ENCODE data around the gene PRICKLE1.

Gene PRICKLE1

DNA sequence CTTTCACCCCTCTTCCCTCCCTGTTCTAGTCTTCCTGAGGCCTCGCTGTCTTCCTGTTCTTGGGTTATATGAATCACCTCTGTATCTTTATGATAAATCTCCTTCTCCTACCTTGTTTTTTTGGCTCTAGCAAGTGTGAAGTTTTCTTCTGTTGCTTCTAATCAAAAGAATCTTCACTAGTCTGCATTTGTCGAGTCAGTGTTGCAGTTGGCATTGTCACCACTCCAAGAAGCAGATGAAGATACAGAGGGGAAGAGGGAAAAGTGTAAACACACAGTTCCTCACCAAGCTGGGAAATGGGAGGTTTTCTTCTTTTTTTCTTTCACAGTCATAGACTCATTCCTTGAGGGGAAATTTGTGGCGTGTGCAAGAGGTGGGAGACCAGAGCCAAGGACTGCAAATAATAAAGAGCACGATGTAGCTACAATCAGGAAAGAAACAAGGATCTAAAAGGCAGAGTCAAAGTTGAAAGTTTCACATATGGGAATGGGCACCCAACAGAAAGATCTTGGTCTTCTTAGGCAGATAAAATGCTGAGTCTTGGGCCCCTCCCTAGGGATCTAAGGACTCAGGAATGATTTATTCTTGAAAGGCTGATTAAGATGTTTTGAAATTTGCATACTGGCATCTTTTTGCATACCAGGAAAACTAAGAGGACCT is 22.2 kb upstream of the PRICKLE1 start:
- Histone ChIP-seq H3K27ac (replicated peaks) (no peak overlapping the region), H3K4me3 (replicated peaks; ENCODE audit: insufficient read depth, low read length) (no peak overlapping the region), H3K27me3 (ENCODE audit: insufficient read depth, poor library complexity, severe bottlenecking) (no peaks in the 10 kb centered on the region)
- no peak for TF ChIP-seq SPI1 (IDR thresholded peaks at IDR 0.05; ENCODE audit: borderline replicate concordance, low read depth)
- TF ChIP-seq, protein P1, sequence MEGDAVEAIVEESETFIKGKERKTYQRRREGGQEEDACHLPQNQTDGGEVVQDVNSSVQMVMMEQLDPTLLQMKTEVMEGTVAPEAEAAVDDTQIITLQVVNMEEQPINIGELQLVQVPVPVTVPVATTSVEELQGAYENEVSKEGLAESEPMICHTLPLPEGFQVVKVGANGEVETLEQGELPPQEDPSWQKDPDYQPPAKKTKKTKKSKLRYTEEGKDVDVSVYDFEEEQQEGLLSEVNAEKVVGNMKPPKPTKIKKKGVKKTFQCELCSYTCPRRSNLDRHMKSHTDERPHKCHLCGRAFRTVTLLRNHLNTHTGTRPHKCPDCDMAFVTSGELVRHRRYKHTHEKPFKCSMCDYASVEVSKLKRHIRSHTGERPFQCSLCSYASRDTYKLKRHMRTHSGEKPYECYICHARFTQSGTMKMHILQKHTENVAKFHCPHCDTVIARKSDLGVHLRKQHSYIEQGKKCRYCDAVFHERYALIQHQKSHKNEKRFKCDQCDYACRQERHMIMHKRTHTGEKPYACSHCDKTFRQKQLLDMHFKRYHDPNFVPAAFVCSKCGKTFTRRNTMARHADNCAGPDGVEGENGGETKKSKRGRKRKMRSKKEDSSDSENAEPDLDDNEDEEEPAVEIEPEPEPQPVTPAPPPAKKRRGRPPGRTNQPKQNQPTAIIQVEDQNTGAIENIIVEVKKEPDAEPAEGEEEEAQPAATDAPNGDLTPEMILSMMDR (IDR thresholded peaks at IDR 0.05; ENCODE audit: insufficient read depth, low read length): no peak
- TF ChIP-seq, protein P2, sequence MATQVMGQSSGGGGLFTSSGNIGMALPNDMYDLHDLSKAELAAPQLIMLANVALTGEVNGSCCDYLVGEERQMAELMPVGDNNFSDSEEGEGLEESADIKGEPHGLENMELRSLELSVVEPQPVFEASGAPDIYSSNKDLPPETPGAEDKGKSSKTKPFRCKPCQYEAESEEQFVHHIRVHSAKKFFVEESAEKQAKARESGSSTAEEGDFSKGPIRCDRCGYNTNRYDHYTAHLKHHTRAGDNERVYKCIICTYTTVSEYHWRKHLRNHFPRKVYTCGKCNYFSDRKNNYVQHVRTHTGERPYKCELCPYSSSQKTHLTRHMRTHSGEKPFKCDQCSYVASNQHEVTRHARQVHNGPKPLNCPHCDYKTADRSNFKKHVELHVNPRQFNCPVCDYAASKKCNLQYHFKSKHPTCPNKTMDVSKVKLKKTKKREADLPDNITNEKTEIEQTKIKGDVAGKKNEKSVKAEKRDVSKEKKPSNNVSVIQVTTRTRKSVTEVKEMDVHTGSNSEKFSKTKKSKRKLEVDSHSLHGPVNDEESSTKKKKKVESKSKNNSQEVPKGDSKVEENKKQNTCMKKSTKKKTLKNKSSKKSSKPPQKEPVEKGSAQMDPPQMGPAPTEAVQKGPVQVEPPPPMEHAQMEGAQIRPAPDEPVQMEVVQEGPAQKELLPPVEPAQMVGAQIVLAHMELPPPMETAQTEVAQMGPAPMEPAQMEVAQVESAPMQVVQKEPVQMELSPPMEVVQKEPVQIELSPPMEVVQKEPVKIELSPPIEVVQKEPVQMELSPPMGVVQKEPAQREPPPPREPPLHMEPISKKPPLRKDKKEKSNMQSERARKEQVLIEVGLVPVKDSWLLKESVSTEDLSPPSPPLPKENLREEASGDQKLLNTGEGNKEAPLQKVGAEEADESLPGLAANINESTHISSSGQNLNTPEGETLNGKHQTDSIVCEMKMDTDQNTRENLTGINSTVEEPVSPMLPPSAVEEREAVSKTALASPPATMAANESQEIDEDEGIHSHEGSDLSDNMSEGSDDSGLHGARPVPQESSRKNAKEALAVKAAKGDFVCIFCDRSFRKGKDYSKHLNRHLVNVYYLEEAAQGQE (IDR thresholded peaks at IDR 0.05; ENCODE audit: insufficient replicate concordance, low read depth): no peak
- no peak for TF ChIP-seq GABPA (IDR thresholded peaks at IDR 0.05; ENCODE audit: low read depth)
- no peak for TF ChIP-seq POLR2AphosphoS5 (IDR thresholded peaks at IDR 0.05; ENCODE audit: low read depth)
- DNase-seq (ENCODE audit: low read depth in 1 of 2, low spot score in 1 of 2): no peak

DNA sequence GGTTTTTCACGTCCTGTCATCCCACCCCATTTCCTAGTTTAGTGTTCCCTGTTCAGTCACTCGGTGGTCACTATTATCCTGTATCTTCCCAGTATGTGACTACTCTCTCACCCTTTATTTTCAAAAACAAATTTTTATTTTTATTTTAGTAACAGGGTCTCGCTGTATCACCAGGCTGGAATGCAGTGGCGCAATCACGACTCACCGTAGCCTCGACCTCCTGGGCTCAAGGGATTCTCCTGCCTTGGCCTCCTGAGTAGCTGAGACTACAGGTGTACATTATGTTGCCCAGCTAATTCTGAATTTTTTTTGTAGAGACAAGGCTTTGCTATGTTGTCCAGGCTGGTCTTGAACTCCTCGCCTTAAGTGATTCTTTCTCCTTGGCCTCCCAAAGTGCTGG is 20.1 kb upstream of the PRICKLE1 start:
- no peak for TF ChIP-seq POLR2AphosphoS5 (IDR thresholded peaks at IDR 0.05; ENCODE audit: low read depth)
- TF ChIP-seq SPI1 (IDR thresholded peaks at IDR 0.05; ENCODE audit: borderline replicate concordance, low read depth): no peak
- no peak for TF ChIP-seq GABPA (IDR thresholded peaks at IDR 0.05; ENCODE audit: low read depth)
- TF ChIP-seq, protein P2 (IDR thresholded peaks at IDR 0.05; ENCODE audit: insufficient replicate concordance, low read depth): no peak
- TF ChIP-seq, protein P1 (IDR thresholded peaks at IDR 0.05; ENCODE audit: insufficient read depth, low read length): no peak
- H3K27me3 ChIP-seq (ENCODE audit: insufficient read depth, poor library complexity, severe bottlenecking): no peaks in the 10 kb centered on the region
- no peak for DNase-seq (ENCODE audit: low read depth in 1 of 2, low spot score in 1 of 2)
- H3K27ac ChIP-seq (replicated peaks): no peak overlapping the region
- H3K4me3 ChIP-seq (replicated peaks; ENCODE audit: insufficient read depth, low read length): no peak overlapping the region

- no peaks in the 10 kb centered on the region for H3K27me3 ChIP-seq (ENCODE audit: insufficient read depth, poor library complexity, severe bottlenecking)
- no peak overlapping the region for H3K27ac ChIP-seq (replicated peaks)
- TF ChIP-seq, protein P1 (IDR thresholded peaks at IDR 0.05; ENCODE audit: insufficient read depth, low read length): no peak
- TF ChIP-seq SPI1 (IDR thresholded peaks at IDR 0.05; ENCODE audit: borderline replicate concordance, low read depth) (no peak), GABPA (IDR thresholded peaks at IDR 0.05; ENCODE audit: low read depth) (no peak), POLR2AphosphoS5 (IDR thresholded peaks at IDR 0.05; ENCODE audit: low read depth) (no peak)
- TF ChIP-seq, protein P2 (IDR thresholded peaks at IDR 0.05; ENCODE audit: insufficient replicate concordance, low read depth): no peak
- no peak for DNase-seq (ENCODE audit: low read depth in 1 of 2, low spot score in 1 of 2)
- H3K4me3 ChIP-seq (replicated peaks; ENCODE audit: insufficient read depth, low read length): no peak overlapping the region
Observed at GRCh38 chr12:42608196-42608825, 18.8 kb upstream of the PRICKLE1 start.

All from HL-60 (cell line).